Mucosa of rectum (tissue), 2 donors: ENCODE results near the gene TAAR8.
A peak's percentile ranks its signal among the peaks of the same experiment; 100 is the strongest.

Experiments
- H3K27ac ChIP-seq, 2 donors: one replicate each; pipeline ENCODE4 v1.7.0; 2013; ENCODE audit warnings: inconsistent platforms in 2 of 2, low read depth in 2 of 2, low read length in 2 of 2
- H3K27me3 ChIP-seq, 2 donors: one replicate each; pipeline ENCODE4 v1.7.0; 2013; ENCODE audit warnings: low read length in 2 of 2; ENCODE audit not compliant: control insufficient read depth in 2 of 2, insufficient read depth in 2 of 2
- H3K36me3 ChIP-seq, 2 donors: one replicate each; pipeline ENCODE4 v1.7.0; 2013; ENCODE audit warnings: low read length in 2 of 2; ENCODE audit not compliant: control insufficient read depth in 2 of 2, insufficient read depth in 2 of 2
- H3K4me1 ChIP-seq, 2 donors: one replicate each; pipeline ENCODE4 v1.7.0; 2013; ENCODE audit warnings: low read length in 2 of 2, mild to moderate bottlenecking in 1 of 2; ENCODE audit not compliant: control insufficient read depth in 2 of 2, insufficient read depth in 2 of 2
- H3K4me3 ChIP-seq, 2 donors: one replicate each; pipeline ENCODE4 v1.7.0; 2013; ENCODE audit warnings: low read length in 2 of 2
- H3K9ac ChIP-seq, 2 donors: one replicate each; pipeline ENCODE4 v1.7.0; 2013; ENCODE audit warnings: low read length in 2 of 2, low read depth in 1 of 2, mild to moderate bottlenecking in 1 of 2
- H3K9me3 ChIP-seq, 2 donors: one replicate each; pipeline ENCODE4 v1.7.0; 2013; ENCODE audit warnings: low read length in 2 of 2; ENCODE audit not compliant: control insufficient read depth in 2 of 2
- donor health status: healthy.
- donor health status: Normal muscosa, but diverticular disease.

Gene TAAR8

DNA sequence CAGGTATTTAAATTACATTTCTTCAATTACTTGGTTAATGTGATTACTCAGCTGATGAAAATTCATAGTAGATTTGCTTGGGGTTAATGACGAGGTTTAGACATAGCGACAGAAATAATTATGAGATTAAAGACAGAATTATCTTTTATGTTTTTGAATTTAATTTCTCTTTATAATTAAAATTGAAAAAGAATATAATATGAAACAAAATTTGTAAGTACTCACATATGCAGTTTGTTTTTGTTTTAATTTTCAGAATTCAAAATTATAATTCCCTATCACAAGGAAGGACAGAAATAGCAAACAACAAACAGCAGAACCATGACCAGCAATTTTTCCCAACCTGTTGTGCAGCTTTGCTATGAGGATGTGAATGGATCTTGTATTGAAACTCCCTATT is at the start of gene TAAR8:
TSS of gene TAAR8 (plus strand) at position 301 of the 400 bp plus-strand sequence. CDS start at position 322, 21 bp downstream.
- no peaks in the 10 kb centered on the region for H3K36me3 ChIP-seq
- H3K27ac ChIP-seq: no peak within 1 kb of the TSS

DNA sequence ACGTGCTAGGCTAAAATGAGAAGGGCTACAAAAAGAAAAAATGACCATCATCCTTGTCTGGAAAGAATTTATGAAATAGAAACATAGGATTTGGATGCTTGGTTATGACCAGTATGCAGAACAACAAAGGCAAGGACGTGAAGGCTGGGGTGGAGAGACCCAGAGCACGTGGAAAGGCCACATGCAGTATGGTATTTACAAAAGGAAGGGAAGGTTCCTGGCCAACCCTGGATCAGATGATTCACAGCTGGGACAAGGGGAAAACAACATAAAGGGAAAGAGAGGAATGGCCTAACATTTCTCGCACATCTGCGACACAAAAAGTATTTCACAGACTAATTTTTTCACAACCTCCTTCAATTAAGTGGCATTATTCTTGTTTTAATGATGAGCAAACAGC is 47.7 kb upstream of the TAAR8 start:
- Histone ChIP-seq H3K36me3 (peaks cover 12 to 31% of the 10 kb centered on the region in 2 donors), H3K27ac (no peak overlapping the region), H3K4me1 (peaks cover 0 to 4% of the 10 kb centered on the region in 2 donors), H3K9ac (no peak overlapping the region), H3K27me3 (no peaks in the 10 kb centered on the region), H3K4me3 (no peak overlapping the region), H3K9me3 (no peaks in the 10 kb centered on the region)

More for the DNA sequence above, at the start of gene TAAR8:
- H3K4me1 ChIP-seq: no peaks in the 10 kb centered on the region
- no peaks in the 10 kb centered on the region for H3K9me3 ChIP-seq
- H3K9ac ChIP-seq: no peak within 1 kb of the TSS
- peaks cover 0 to 4% of the 10 kb centered on the region in 2 donors for H3K27me3 ChIP-seq
- H3K4me3 ChIP-seq: no peak within 1 kb of the TSS

- H3K27me3 ChIP-seq: no peaks in the 10 kb centered on the region
- H3K27ac ChIP-seq: no peak overlapping the region
- no peak overlapping the region for H3K4me3 ChIP-seq
- H3K36me3 ChIP-seq: peaks cover 10 to 27% of the 10 kb centered on the region in 2 donors
- peaks cover 2 to 4% of the 10 kb centered on the region in 2 donors for H3K4me1 ChIP-seq
- no peak overlapping the region for H3K9ac ChIP-seq
- no peaks in the 10 kb centered on the region for H3K9me3 ChIP-seq
Observed at GRCh38 chr6:132505158-132505557, 47.3 kb upstream of the TAAR8 start.

DNA sequence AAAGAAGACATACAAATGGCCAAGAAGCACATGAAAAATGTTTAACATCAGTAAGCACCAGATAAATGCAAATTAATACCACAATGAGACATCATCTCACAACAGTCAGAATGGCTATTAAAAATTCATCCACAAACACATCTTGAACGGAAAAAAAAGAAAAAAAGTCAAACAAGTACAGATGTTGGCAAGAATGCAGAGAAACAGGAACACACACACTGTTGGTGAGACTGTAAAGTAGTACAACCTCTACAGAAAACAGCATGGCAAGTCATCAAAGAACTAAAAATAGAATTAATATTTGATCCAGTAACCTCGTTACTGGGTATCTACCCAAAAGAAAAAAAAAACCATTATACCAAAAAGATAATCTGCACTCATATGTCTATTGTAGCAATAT is 46.0 kb upstream of the TAAR8 start:
- no peak overlapping the region for H3K27ac ChIP-seq
- peaks cover 7 to 11% of the 10 kb centered on the region in 2 donors for H3K4me1 ChIP-seq
- no peak overlapping the region for H3K4me3 ChIP-seq
- H3K27me3 ChIP-seq: no peaks in the 10 kb centered on the region
- no peak overlapping the region for H3K9ac ChIP-seq
- H3K36me3 ChIP-seq: peaks cover 4 to 21% of the 10 kb centered on the region in 2 donors
- no peaks in the 10 kb centered on the region for H3K9me3 ChIP-seq

GRCh38 chr6:132506869-132507808 is 45.3 kb upstream of the TAAR8 start:
- peaks cover 0 to 14% of the 10 kb centered on the region in 2 donors for H3K36me3 ChIP-seq
- H3K4me3 ChIP-seq: no peak overlapping the region
- no peak overlapping the region for H3K27ac ChIP-seq
- H3K9me3 ChIP-seq: no peaks in the 10 kb centered on the region
- peaks cover 7 to 15% of the 10 kb centered on the region in 2 donors for H3K4me1 ChIP-seq
- no peaks in the 10 kb centered on the region for H3K27me3 ChIP-seq
- no peak overlapping the region for H3K9ac ChIP-seq

GRCh38 chr6:132511210-132511830 is 41.2 kb upstream of the TAAR8 start:
- Histone ChIP-seq H3K4me1 (peaks cover 10 to 19% of the 10 kb centered on the region in 2 donors), H3K36me3 (peaks cover 0 to 8% of the 10 kb centered on the region in 2 donors), H3K27me3 (no peaks in the 10 kb centered on the region), H3K4me3 (peak overlapping the region; percentile 91 to 98), H3K27ac (peak overlapping the region; percentile 10 to 26), H3K9ac (peak overlapping the region in 1 of 2 donors; percentile 75), H3K9me3 (no peaks in the 10 kb centered on the region)

DNA sequence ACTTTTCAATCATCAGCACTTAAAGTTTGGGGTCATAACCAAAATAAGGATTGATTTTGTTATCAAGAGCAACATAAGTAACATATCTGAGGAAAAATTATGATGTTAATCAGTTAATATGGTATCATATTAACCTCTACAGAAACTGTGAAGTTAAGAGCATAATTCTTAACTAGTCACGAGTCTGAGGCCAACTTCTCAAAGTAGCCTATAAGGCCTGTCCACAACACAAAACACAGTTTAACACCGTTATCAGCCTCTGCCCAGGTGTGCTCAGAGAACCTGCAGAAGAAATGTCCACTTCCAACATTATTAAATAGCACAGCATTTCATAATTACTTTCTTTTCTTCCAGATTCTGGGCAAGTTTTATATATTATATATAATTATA is 40.6 kb upstream of the TAAR8 start:
- H3K4me1 ChIP-seq: peaks cover 10 to 19% of the 10 kb centered on the region in 2 donors
- peaks cover 0 to 8% of the 10 kb centered on the region in 2 donors for H3K36me3 ChIP-seq
- H3K9ac ChIP-seq: peak overlapping the region in 1 of 2 donors; percentile 75
- no peaks in the 10 kb centered on the region for H3K27me3 ChIP-seq
- H3K9me3 ChIP-seq: no peaks in the 10 kb centered on the region
- H3K4me3 ChIP-seq: peak overlapping the region; percentile 91 to 98
- peak overlapping the region in 1 of 2 donors; percentile 10 for H3K27ac ChIP-seq

DNA sequence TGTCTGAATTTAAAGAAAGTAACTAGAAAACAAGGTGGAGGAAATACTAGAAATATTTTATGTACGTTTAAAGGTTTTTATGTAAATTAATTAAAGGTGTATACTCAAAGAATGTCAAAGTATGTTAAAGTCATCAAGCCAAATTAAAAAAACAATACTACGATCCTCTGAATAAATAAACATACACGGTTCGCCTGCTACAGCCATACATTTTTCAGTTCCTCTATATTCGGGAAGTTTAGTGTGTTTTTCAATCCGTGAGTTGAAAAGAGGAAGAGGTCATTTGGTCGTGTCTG is 40.2 kb upstream of the TAAR8 start:
- Histone ChIP-seq H3K4me1 (peaks cover 10 to 19% of the 10 kb centered on the region in 2 donors), H3K9ac (peak overlapping the region; percentile 75 to 87), H3K27ac (peak overlapping the region; percentile 89 to 90), H3K27me3 (no peaks in the 10 kb centered on the region), H3K36me3 (peaks cover 0 to 8% of the 10 kb centered on the region in 2 donors), H3K9me3 (no peaks in the 10 kb centered on the region), H3K4me3 (peak overlapping the region; percentile 91 to 98)

- Histone ChIP-seq H3K9ac (peak within 1 kb of the TSS; percentile 75 to 87), H3K9me3 (no peaks in the 10 kb centered on the region), H3K36me3 (peaks cover 0 to 8% of the 10 kb centered on the region in 2 donors), H3K27ac (peak within 1 kb of the TSS; percentile 89 to 90), H3K27me3 (no peaks in the 10 kb centered on the region), H3K4me1 (peaks cover 10 to 19% of the 10 kb centered on the region in 2 donors), H3K4me3 (peak within 1 kb of the TSS; percentile 91 to 98)
Observed at GRCh38 chr6:132512638-132513632, 39.5 kb upstream of the TAAR8 start, which contains the start of gene STX7. Gene STX7 (minus strand): TSS chr6:132513116. CDS start chr6:132503530, 9,586 bp downstream.
